ENCODE results near the gene NPC1L1.

Gene NPC1L1

DNA sequence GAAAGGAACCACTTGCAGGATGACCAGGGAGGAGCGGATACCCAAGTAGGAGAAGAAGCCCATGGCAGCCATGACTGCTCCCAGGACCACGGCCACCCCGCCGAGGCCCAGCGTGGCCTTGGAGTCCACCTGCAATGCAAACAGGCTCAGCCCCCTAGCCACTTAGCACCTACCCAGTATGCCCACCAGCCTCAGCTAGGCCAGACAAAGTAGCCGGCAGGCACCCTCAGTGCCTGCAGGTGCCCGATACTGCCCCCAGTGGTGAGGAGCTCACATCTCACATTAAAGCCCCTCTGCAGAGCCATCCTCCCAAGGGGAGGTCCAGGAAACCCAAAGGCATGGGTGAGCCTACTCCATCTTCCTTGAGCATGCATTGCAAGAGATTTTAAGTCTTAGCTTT is 6.6 kb downstream of the NPC1L1 start:
- H3K4me3 ChIP-seq (replicated peaks in 1 of 2; ENCODE audit: low read depth in 2 of 2, low read length in 2 of 2): no peak overlapping the region
- TF ChIP-seq, protein P1, sequence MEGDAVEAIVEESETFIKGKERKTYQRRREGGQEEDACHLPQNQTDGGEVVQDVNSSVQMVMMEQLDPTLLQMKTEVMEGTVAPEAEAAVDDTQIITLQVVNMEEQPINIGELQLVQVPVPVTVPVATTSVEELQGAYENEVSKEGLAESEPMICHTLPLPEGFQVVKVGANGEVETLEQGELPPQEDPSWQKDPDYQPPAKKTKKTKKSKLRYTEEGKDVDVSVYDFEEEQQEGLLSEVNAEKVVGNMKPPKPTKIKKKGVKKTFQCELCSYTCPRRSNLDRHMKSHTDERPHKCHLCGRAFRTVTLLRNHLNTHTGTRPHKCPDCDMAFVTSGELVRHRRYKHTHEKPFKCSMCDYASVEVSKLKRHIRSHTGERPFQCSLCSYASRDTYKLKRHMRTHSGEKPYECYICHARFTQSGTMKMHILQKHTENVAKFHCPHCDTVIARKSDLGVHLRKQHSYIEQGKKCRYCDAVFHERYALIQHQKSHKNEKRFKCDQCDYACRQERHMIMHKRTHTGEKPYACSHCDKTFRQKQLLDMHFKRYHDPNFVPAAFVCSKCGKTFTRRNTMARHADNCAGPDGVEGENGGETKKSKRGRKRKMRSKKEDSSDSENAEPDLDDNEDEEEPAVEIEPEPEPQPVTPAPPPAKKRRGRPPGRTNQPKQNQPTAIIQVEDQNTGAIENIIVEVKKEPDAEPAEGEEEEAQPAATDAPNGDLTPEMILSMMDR (IDR thresholded peaks at IDR 0.05; ENCODE audit: low read depth, low read length): peak; percentile 67
- DNase-seq (ENCODE audit: low read depth in 2 of 2): peak; percentile 30 to 36

GRCh38 chr7:44534087-44534486 is 7.0 kb downstream of the NPC1L1 start:
- TF ChIP-seq, protein P1 (IDR thresholded peaks at IDR 0.05; ENCODE audit: low read depth, low read length): no peak
- DNase-seq (ENCODE audit: low read depth in 2 of 2): no peak
- no peak overlapping the region for H3K4me3 ChIP-seq (replicated peaks in 1 of 2; ENCODE audit: low read depth in 2 of 2, low read length in 2 of 2)

- TF ChIP-seq, protein P1 (IDR thresholded peaks at IDR 0.05; ENCODE audit: low read depth, low read length): no peak
- H3K4me3 ChIP-seq (replicated peaks in 1 of 2; ENCODE audit: low read depth in 2 of 2, low read length in 2 of 2): no peak overlapping the region
- DNase-seq (ENCODE audit: low read depth in 2 of 2): peak in 1 of 2 donors; percentile 41
These were observed 7.7 kb downstream of the NPC1L1 start for GRCh38 chr7:44533301-44534055.

- no peak overlapping the region for H3K4me3 ChIP-seq (replicated peaks in 1 of 2; ENCODE audit: low read depth in 2 of 2, low read length in 2 of 2)
- TF ChIP-seq, protein P1 (IDR thresholded peaks at IDR 0.05; ENCODE audit: low read depth, low read length): no peak
- DNase-seq (ENCODE audit: low read depth in 2 of 2): no peak
These were observed 9.4 kb downstream of the NPC1L1 start for GRCh38 chr7:44531421-44532380.

GRCh38 chr7:44530990-44531389 is 10.1 kb downstream of the NPC1L1 start:
- TF ChIP-seq, protein P1 (IDR thresholded peaks at IDR 0.05; ENCODE audit: low read depth, low read length): no peak
- H3K4me3 ChIP-seq (replicated peaks in 1 of 2; ENCODE audit: low read depth in 2 of 2, low read length in 2 of 2): no peak overlapping the region
- no peak for DNase-seq (ENCODE audit: low read depth in 2 of 2)

- no peak overlapping the region for H3K4me3 ChIP-seq (replicated peaks in 1 of 2; ENCODE audit: low read depth in 2 of 2, low read length in 2 of 2)
- TF ChIP-seq, protein P1 (IDR thresholded peaks at IDR 0.05; ENCODE audit: low read depth, low read length): no peak
- no peak for DNase-seq (ENCODE audit: low read depth in 2 of 2)
These were observed 16.2 kb downstream of the NPC1L1 start for GRCh38 chr7:44524811-44525388.

Measured in cardiac fibroblast (primary cell).